Measurements from ENCODE around the gene MCTP2.

Gene MCTP2

GRCh38 chr15:94298364-94298763 is 67.0 kb downstream of the MCTP2 start:
- no peak for DNase-seq (ENCODE audit: low read depth)

GRCh38 chr15:94300612-94301011 is 69.3 kb downstream of the MCTP2 start:
- DNase-seq (ENCODE audit: low read depth), result no peak

GRCh38 chr15:94305133-94305532 is 73.8 kb downstream of the MCTP2 start:
- no peak for DNase-seq (ENCODE audit: low read depth)

- DNase-seq (ENCODE audit: low read depth), result no peak
These were observed 75.6 kb downstream of the MCTP2 start for GRCh38 chr15:94306700-94307650.

- DNase-seq (ENCODE audit: low read depth), result no peak
These were observed 81.6 kb downstream of the MCTP2 start for GRCh38 chr15:94312946-94313345.

GRCh38 chr15:94314639-94315038 is 83.3 kb downstream of the MCTP2 start:
- DNase-seq (ENCODE audit: low read depth), result no peak

GRCh38 chr15:94317211-94317610 is 85.8 kb downstream of the MCTP2 start:
- no peak for DNase-seq (ENCODE audit: low read depth)

GRCh38 chr15:94322141-94322540 is 90.8 kb downstream of the MCTP2 start:
- DNase-seq (ENCODE audit: low read depth), result no peak

- no peak for DNase-seq (ENCODE audit: low read depth)
These were observed 91.7 kb downstream of the MCTP2 start for GRCh38 chr15:94323076-94323475.

- DNase-seq (ENCODE audit: low read depth), result peak; percentile 11
These were observed 92.9 kb downstream of the MCTP2 start for GRCh38 chr15:94324117-94324826.

GRCh38 chr15:94324835-94325767 is 93.7 kb downstream of the MCTP2 start:
- no peak for DNase-seq (ENCODE audit: low read depth)

GRCh38 chr15:94327356-94327936 is 96.1 kb downstream of the MCTP2 start:
- no peak for DNase-seq (ENCODE audit: low read depth)

GRCh38 chr15:94331731-94332130 is 100.4 kb downstream of the MCTP2 start:
- DNase-seq (ENCODE audit: low read depth), result no peak

GRCh38 chr15:94335616-94336015 is 104.3 kb downstream of the MCTP2 start:
- no peak for DNase-seq (ENCODE audit: low read depth)

GRCh38 chr15:94336817-94337467 is 105.6 kb downstream of the MCTP2 start:
- no peak for DNase-seq (ENCODE audit: low read depth)

GRCh38 chr15:94338243-94338846 is 107.0 kb downstream of the MCTP2 start:
- no peak for DNase-seq (ENCODE audit: low read depth)

- no peak for DNase-seq (ENCODE audit: low read depth)
These were observed 114.9 kb downstream of the MCTP2 start for GRCh38 chr15:94346282-94346681.

- DNase-seq (ENCODE audit: low read depth), result no peak
These were observed 116.7 kb downstream of the MCTP2 start for GRCh38 chr15:94348084-94348483.

- DNase-seq (ENCODE audit: low read depth), result no peak
These were observed 119.7 kb downstream of the MCTP2 start for GRCh38 chr15:94351031-94351535.

All from activated T-helper 1 cell treated with Interleukin-2 at 50 U/mL for 16 hours (primary cell).